GM19468 (cell line): ENCODE measurements around the gene ODF2.
"Not testable (repeated sequence)": the region's sequence is repeated elsewhere in the genome, so short reads cannot be mapped to it uniquely, and the experiment has no call there.

ENCODE experiments used
- ATAC-seq: cut with Tn5 transposase; IDR thresholded peaks from one replicate; pipeline ENCODE4 v1.9.1; 2021; ENCODE audit warnings: mild to moderate bottlenecking, moderate library complexity, moderate number of reproducible peaks; ENCODE audit not compliant: unreplicated experiment; ENCODE audit errors: extremely low read depth

ODF2 gene

GRCh38 chr9:128479262-128479661, 23.5 kb downstream of the ODF2 start:
- no peak for ATAC-seq

GRCh38 chr9:128481561-128481960, 25.8 kb downstream of the ODF2 start:
- no peak for ATAC-seq

GRCh38 chr9:128482186-128482585, 26.4 kb downstream of the ODF2 start:
- ATAC-seq: no peak

- ATAC-seq: no peak
Observed at GRCh38 chr9:128484686-128485413, 29.0 kb downstream of the ODF2 start.

- ATAC-seq: no peak
Observed at GRCh38 chr9:128485414-128485855, 29.6 kb downstream of the ODF2 start.

GRCh38 chr9:128486201-128486600, 30.4 kb downstream of the ODF2 start:
- no peak for ATAC-seq

- ATAC-seq: no peak
Observed at GRCh38 chr9:128493424-128493823, 37.6 kb downstream of the ODF2 start.

GRCh38 chr9:128494108-128494745, 38.4 kb downstream of the ODF2 start:
- ATAC-seq: no peak

GRCh38 chr9:128494746-128495129, 38.9 kb downstream of the ODF2 start:
- ATAC-seq: no peak

- ATAC-seq: no peak
Observed at GRCh38 chr9:128495296-128495695, 39.5 kb downstream of the ODF2 start.

- no peak for ATAC-seq
Observed at GRCh38 chr9:128495804-128496417, 40.1 kb downstream of the ODF2 start.

- ATAC-seq: no peak
Observed at GRCh38 chr9:128497824-128498610, 42.2 kb downstream of the ODF2 start.

GRCh38 chr9:128498911-128499310, 43.1 kb downstream of the ODF2 start:
- ATAC-seq: no peak

GRCh38 chr9:128499920-128500319, 44.1 kb downstream of the ODF2 start:
- no peak for ATAC-seq

GRCh38 chr9:128503415-128503825, 47.6 kb downstream of the ODF2 start:
- not testable (repeated sequence) for ATAC-seq

GRCh38 chr9:128503870-128504269, 48.1 kb downstream of the ODF2 start:
- no peak for ATAC-seq

GRCh38 chr9:128504485-128505413, 48.9 kb downstream of the ODF2 start, which contains the start of gene GLE1:
GLE1 (plus strand) TSS chr9:128504719; CDS start chr9:128504806, 87 bp downstream.
- peak; percentile 54 for ATAC-seq

- ATAC-seq: no peak
Observed at GRCh38 chr9:128505414-128505765, 49.6 kb downstream of the ODF2 start.

GRCh38 chr9:128505906-128506305, 50.1 kb downstream of the ODF2 start:
- not testable (repeated sequence) for ATAC-seq

- ATAC-seq: no peak
Observed at GRCh38 chr9:128512820-128513219, 57.0 kb downstream of the ODF2 start.
